Breast epithelium (tissue), 4 donors: Measurements from ENCODE around the gene SLC37A1. TPM values are rescaled to one million over a fixed set of nuclear protein-coding genes. Genes with fewer than 3 reads are reported as not detected.

Source experiments
- DNase-seq, 2 donors: peaks; one replicate each; pipeline ENCODE4 v3.0.0-alpha.2; 2019; ENCODE audit warnings: low spot score in 2 of 2
- H3K27ac ChIP-seq, 2 donors: fragments of 200-600 bp; sonication (generic) in 1 of 2; one replicate each; pipeline ENCODE4 v1.5.1; 2016 to 2019; ENCODE audit warnings: mild to moderate bottlenecking in 1 of 2
- H3K27me3 ChIP-seq, 2 donors: fragments of 200-600 bp; sonication (generic) in 1 of 2; one replicate each; pipeline versions ENCODE4 v1.5.1 to v1.6.0; 2017 to 2019; ENCODE audit warnings: control low read depth in 1 of 2, mild to moderate bottlenecking in 1 of 2
- H3K36me3 ChIP-seq: fragments of 200-600 bp; one replicate; pipeline ENCODE4 v1.5.1; 2019
- H3K4me1 ChIP-seq, 2 donors: fragments of 200-600 bp; sonication (generic); one replicate each; pipeline ENCODE4 v1.5.1; 2016 to 2019; ENCODE audit warnings: control low read depth in 1 of 2
- H3K4me3 ChIP-seq, 3 donors: fragments of 200-600 bp; sonication (generic); 1 replicate in 2 of 3; 2 replicates in 1 of 3; pipeline ENCODE4 v1.5.1; 2016 to 2019; ENCODE audit warnings: mild to moderate bottlenecking in 3 of 3, moderate library complexity in 2 of 3
- H3K9me3 ChIP-seq, 2 donors: fragments of 200-600 bp; sonication (generic) in 1 of 2; one replicate each; pipeline ENCODE4 v1.5.1; 2016 to 2019; ENCODE audit warnings: control low read depth in 1 of 2
- CTCF ChIP-seq, 3 donors: fragments of 450-650 bp; IDR thresholded peaks; one replicate each; pipeline ENCODE4 v1.5.1; 2016 to 2017; ENCODE audit warnings: antibody characterized with exemption in 3 of 3, mild to moderate bottlenecking in 3 of 3, moderate library complexity in 3 of 3
- POLR2A ChIP-seq: fragments of 450-650 bp; IDR thresholded peaks from one replicate; pipeline ENCODE4 v1.6.1; 2016; ENCODE audit warnings: antibody characterized with exemption, mild to moderate bottlenecking, moderate library complexity
- POLR2AphosphoS5 ChIP-seq, 3 donors: sonication (generic); formaldehyde crosslinking; IDR thresholded peaks; one replicate each; pipeline ENCODE4 v1.6.1; 2017; ENCODE audit warnings: antibody characterized with exemption in 3 of 3
- intact Hi-C: fragments of 100-400 bp; cut with DNase I; formaldehyde crosslinking; loops from one replicate; pipeline ENCODE4 v1.15.1; 2023; ENCODE audit warnings: low total_unique reads
- total RNA-seq, 3 donors: library from RNA; depleted of rRNA; stranded (reverse); fragments of >200 nt; gene quantifications; one replicate each; pipeline ENCODE4 v1.1.0, GENCODE V29; 2016

SLC37A1 gene
- total RNA-seq, 3 donors from 2014 or later: 7.5 to 18.4 (median 18.4) TPM

- H3K4me1 ChIP-seq: no peaks in the 10 kb centered on the region
- H3K4me3 ChIP-seq: no peak overlapping the region
- TF ChIP-seq POLR2AphosphoS5 (IDR thresholded peaks at IDR 0.05) (no peak), POLR2A (no peak), CTCF (IDR thresholded peaks at IDR 0.05) (no peak)
- H3K9me3 ChIP-seq: no peaks in the 10 kb centered on the region
- no peaks in the 10 kb centered on the region for H3K36me3 ChIP-seq
- DNase-seq: no peak
- no peaks in the 10 kb centered on the region for H3K27me3 ChIP-seq
- intact Hi-C loops: no loop called here
- H3K27ac ChIP-seq: no peak overlapping the region
These were observed 27.1 kb upstream of the SLC37A1 start for GRCh38 chr21:42486531-42486930.

GRCh38 chr21:42489006-42489563 is 24.6 kb upstream of the SLC37A1 start:
- Histone ChIP-seq H3K4me1 (no peaks in the 10 kb centered on the region), H3K4me3 (no peak overlapping the region), H3K9me3 (no peaks in the 10 kb centered on the region), H3K27ac (no peak overlapping the region), H3K27me3 (no peaks in the 10 kb centered on the region), H3K36me3 (no peaks in the 10 kb centered on the region)
- intact Hi-C loops: no loop called here
- DNase-seq: no peak
- TF ChIP-seq POLR2A (no peak), CTCF (IDR thresholded peaks at IDR 0.05) (no peak), POLR2AphosphoS5 (IDR thresholded peaks at IDR 0.05) (no peak)

GRCh38 chr21:42489991-42490390 is 23.7 kb upstream of the SLC37A1 start:
- DNase-seq: no peak
- Histone ChIP-seq H3K9me3 (no peaks in the 10 kb centered on the region), H3K27me3 (no peaks in the 10 kb centered on the region)

GRCh38 chr21:42490720-42491119 is 22.9 kb upstream of the SLC37A1 start:
- H3K36me3 ChIP-seq: no peaks in the 10 kb centered on the region
- no peak overlapping the region for H3K27ac ChIP-seq
- no peaks in the 10 kb centered on the region for H3K4me1 ChIP-seq
- H3K4me3 ChIP-seq: no peak overlapping the region
- no peak for DNase-seq
- no peaks in the 10 kb centered on the region for H3K9me3 ChIP-seq
- H3K27me3 ChIP-seq: no peaks in the 10 kb centered on the region
- TF ChIP-seq POLR2A: no peak
- intact Hi-C loops: no loop called here

More at GRCh38 chr21:42489991-42490390, 23.7 kb upstream of the SLC37A1 start:
- no peak for TF ChIP-seq POLR2A
- no peak for TF ChIP-seq CTCF (IDR thresholded peaks at IDR 0.05)
- no peak for TF ChIP-seq POLR2AphosphoS5 (IDR thresholded peaks at IDR 0.05)
- H3K4me1 ChIP-seq: no peaks in the 10 kb centered on the region
- intact Hi-C loops: no loop called here
- no peak overlapping the region for H3K27ac ChIP-seq
- H3K4me3 ChIP-seq: no peak overlapping the region
- no peaks in the 10 kb centered on the region for H3K36me3 ChIP-seq

- intact Hi-C loops: no loop called here
- Histone ChIP-seq H3K4me1 (no peaks in the 10 kb centered on the region), H3K27me3 (no peaks in the 10 kb centered on the region), H3K4me3 (no peak overlapping the region), H3K9me3 (no peaks in the 10 kb centered on the region), H3K27ac (no peak overlapping the region), H3K36me3 (no peaks in the 10 kb centered on the region)
- TF ChIP-seq POLR2AphosphoS5 (IDR thresholded peaks at IDR 0.05) (no peak), POLR2A (no peak), CTCF (IDR thresholded peaks at IDR 0.05) (no peak)
- DNase-seq: no peak
These were observed 22.3 kb upstream of the SLC37A1 start for GRCh38 chr21:42491328-42491727.

- no peak for DNase-seq
- no peaks in the 10 kb centered on the region for H3K27me3 ChIP-seq
- intact Hi-C loops: no loop called here
- no peak overlapping the region for H3K4me3 ChIP-seq
- H3K36me3 ChIP-seq: no peaks in the 10 kb centered on the region
- TF ChIP-seq POLR2AphosphoS5 (IDR thresholded peaks at IDR 0.05) (no peak), CTCF (IDR thresholded peaks at IDR 0.05) (no peak), POLR2A (no peak)
- no peaks in the 10 kb centered on the region for H3K4me1 ChIP-seq
- no peaks in the 10 kb centered on the region for H3K9me3 ChIP-seq
- H3K27ac ChIP-seq: no peak overlapping the region
These were observed 21.5 kb upstream of the SLC37A1 start for GRCh38 chr21:42492201-42492600.
